Measurements from ENCODE around the gene OFD1. TPM values are rescaled to one million over a fixed set of nuclear protein-coding genes. Genes with fewer than 3 reads are reported as not detected.

The OFD1 gene
- total and polyA plus RNA-seq, 2 of the 8 experiments (the other 6 are each of a cell fraction or from before 2014, with no cell fraction given), result 8.0 to 23.4 TPM

GRCh38 chrX:13742397-13743176, 8.0 kb downstream of the OFD1 start:
- CTCF ChIA-PET (ENCODE audit: partially characterized antibody), result interaction anchor here (1.1 kb wide), 1 partner anchor 93 kb away, joined by 3 read pairs; no protein-coding TSS in a partner anchor
- POLR2A ChIA-PET (ENCODE audit: partially characterized antibody), result interaction anchor here (0.6 to 1.5 kb wide), 2 partner anchors 9 to 31 kb away, joined by 3 read pairs; no protein-coding TSS in a partner anchor
- no peak overlapping the region for H3K4me3 ChIP-seq (ENCODE audit: extremely low read depth in 1 of 4, insufficient read depth in 2 of 4, low read depth in 3 of 4, low read length in 4 of 4)

More at GRCh38 chrX:13742397-13743176, 8.0 kb downstream of the OFD1 start:
- H3K4me1 ChIP-seq (replicated peaks in 1 of 4; ENCODE audit: control insufficient read depth in 3 of 4, insufficient read depth in 4 of 4, low read length in 3 of 4), result peaks cover 0 to 4% (median 0%) of the 10 kb centered on the region in 4 experiments; a peak in 1 of 7 replicates
- FAIRE-seq (peak; percentile 52), DNase-seq (ENCODE audit: low read depth in 1 of 2, low spot score in 2 of 2) (no peak)
- H2AK5ac ChIP-seq (ENCODE audit: low read depth, low read length), result no peak overlapping the region
- H4K20me1 ChIP-seq (replicated peaks in 1 of 2; ENCODE audit: control insufficient read depth in 1 of 2, insufficient read depth in 2 of 2, low read length in 2 of 2), result no peaks in the 10 kb centered on the region
- no peaks in the 10 kb centered on the region for H3K79me1 ChIP-seq (ENCODE audit: low read depth, low read length)
- no peak overlapping the region for H2BK12ac ChIP-seq (ENCODE audit: low read depth, low read length)
- H2AFZ ChIP-seq (ENCODE audit: low read length), result no peak overlapping the region
- no peak overlapping the region for H4K5ac ChIP-seq (ENCODE audit: insufficient read length, low read depth, low read length)
- H3K23ac ChIP-seq (ENCODE audit: insufficient read length), result no peak overlapping the region
- no peak overlapping the region for H4K91ac ChIP-seq (replicated peaks; ENCODE audit: insufficient read length, low read length)
- H3K9me3 ChIP-seq (ENCODE audit: insufficient read depth in 2 of 2, low read depth in 1 of 2, low read length in 1 of 2), result no peaks in the 10 kb centered on the region
- H3K14ac ChIP-seq (ENCODE audit: insufficient read length), result no peak overlapping the region
- no peak overlapping the region for H2BK5ac ChIP-seq (ENCODE audit: low read depth, low read length)
- no peak overlapping the region for H2BK15ac ChIP-seq (ENCODE audit: low read length)
- no peaks in the 10 kb centered on the region for H3K79me2 ChIP-seq (ENCODE audit: control insufficient read depth in 1 of 2, insufficient read depth in 2 of 2, low read length in 2 of 2)
- H3K36me3 ChIP-seq (ENCODE audit: control insufficient read depth in 2 of 4, insufficient read depth in 4 of 4, low read length in 3 of 4), result peaks cover 2 to 40% (median 6%) of the 10 kb centered on the region in 4 experiments; a peak in 6 of 8 replicates
- H3K9ac ChIP-seq (replicated peaks in 1 of 4; ENCODE audit: extremely low read depth in 1 of 4, low read depth in 3 of 4, low read length in 3 of 4), result no peak overlapping the region
- no peaks in the 10 kb centered on the region for H3K27me3 ChIP-seq (replicated peaks in 1 of 4; ENCODE audit: control insufficient read depth in 3 of 4, extremely low read depth in 1 of 4, insufficient read depth in 3 of 4, low read length in 3 of 4)
- TF ChIP-seq ATF2 (IDR thresholded peaks at IDR 0.05; ENCODE audit: low read length), result no peak
- no peak overlapping the region for H3K4me2 ChIP-seq (ENCODE audit: insufficient read depth in 1 of 2, low read depth in 2 of 2, low read length in 2 of 2)
- no peak overlapping the region for H3K18ac ChIP-seq (ENCODE audit: extremely low read depth, low read length)
- H2BK20ac ChIP-seq (ENCODE audit: low read length), result no peak overlapping the region
- H3K4ac ChIP-seq (replicated peaks; ENCODE audit: insufficient read length, low read depth, low read length), result no peak overlapping the region
- H3K23me2 ChIP-seq (ENCODE audit: low read depth, low read length), result no peaks in the 10 kb centered on the region
- WGBS, 2 experiments (ENCODE audit: extremely low coverage in 1 of 2, insufficient coverage in 1 of 2, insufficient read length in 1 of 2, insufficient replicate concordance in 2 of 2, low coverage in 1 of 2, low lambda C conversion rate in 2 of 2, missing lambda C conversion rate in 1 of 2), result 90% methylated on average over 11 of the region's 13 CpGs; no CpG with 5 or more reads in 1 of the 2 experiments
- no peak overlapping the region for H3K27ac ChIP-seq (ENCODE audit: low read depth, low read length)
- no peak overlapping the region for H4K8ac ChIP-seq (ENCODE audit: extremely low read depth, insufficient read depth, low read length)
- H2BK120ac ChIP-seq (replicated peaks; ENCODE audit: low read depth, low read length), result no peak overlapping the region
- no peak overlapping the region for H3K56ac ChIP-seq (replicated peaks; ENCODE audit: insufficient read length, low read depth, low read length)

Measured in H1 (cell line).